ENCODE results near the gene IRX3.

GRCh38 chr16:54253118-54253517 is 33.5 kb downstream of the IRX3 start:
- no peak for TF ChIP-seq EZH2phosphoT487 (IDR thresholded peaks at IDR 0.05; ENCODE audit: insufficient read depth, low read depth)
- TF ChIP-seq EZH2 (IDR thresholded peaks at IDR 0.05; ENCODE audit: insufficient read depth, poor library complexity, severe bottlenecking): no peak
